Transverse colon (tissue), 4 donors: ENCODE data around the gene ATCAY. TPM values are rescaled to one million over a fixed set of nuclear protein-coding genes. Genes with fewer than 3 reads are reported as not detected.
"Not testable (repeated sequence)": the region's sequence is repeated elsewhere in the genome, so short reads cannot be mapped to it uniquely, and the experiment has no call there.

Source experiments
- DNase-seq: peaks from one replicate; pipeline ENCODE4 v3.0.0-alpha.2; 2019
- H3K27ac ChIP-seq, 4 donors: fragments of 200-600 bp; sonication (generic); 2 replicates each; pipeline ENCODE4 v1.5.1; 2016 to 2018; ENCODE audit warnings: inconsistent platforms in 4 of 4
- H3K27me3 ChIP-seq: fragments of 200-600 bp; sonication (generic); 2 replicates; pipeline ENCODE4 v1.5.1; 2017; ENCODE audit warnings: inconsistent platforms
- H3K36me3 ChIP-seq, 4 donors: fragments of 200-600 bp; sonication (generic); 2 replicates each; pipeline ENCODE4 v1.5.1; 2017 to 2019; ENCODE audit warnings: inconsistent platforms in 4 of 4
- H3K4me1 ChIP-seq, 4 donors: fragments of 200-600 bp; sonication (generic); 2 replicates each; pipeline ENCODE4 v1.5.1; 2017 to 2020; ENCODE audit warnings: inconsistent platforms in 4 of 4
- H3K4me3 ChIP-seq, 4 donors: fragments of 200-600 bp; sonication (generic); 1 replicate in 1 of 4; 2 replicates in 3 of 4; pipeline versions ENCODE4 v1.5.1 to v1.6.1; 2017 to 2019; ENCODE audit warnings: inconsistent platforms in 4 of 4
- H3K9me3 ChIP-seq, 2 donors: fragments of 200-600 bp; sonication (generic); 2 replicates each; pipeline ENCODE4 v1.5.1; 2017 to 2019; ENCODE audit warnings: inconsistent platforms in 2 of 2
- CTCF ChIP-seq, 5 experiments: fragments of 200-600 bp in 3 of 5; fragments of 450-650 bp in 2 of 5; sonication (generic) in 3 of 5; IDR thresholded peaks; 1 replicate in 2 of 5; 2 replicates in 3 of 5; pipeline ENCODE4 v1.5.1; 2016 to 2017; ENCODE audit warnings: antibody characterized with exemption in 5 of 5, inconsistent platforms in 3 of 5, mild to moderate bottlenecking in 2 of 5, moderate library complexity in 1 of 5
- EP300 ChIP-seq: sonication (generic); formaldehyde crosslinking; IDR thresholded peaks from one replicate; pipeline ENCODE4 v1.6.1; 2017; ENCODE audit warnings: antibody characterized with exemption, low read depth
- POLR2A ChIP-seq: fragments of 450-650 bp; IDR thresholded peaks from one replicate; pipeline ENCODE4 v1.6.1; 2016; ENCODE audit warnings: antibody characterized with exemption, mild to moderate bottlenecking, moderate library complexity
- POLR2AphosphoS5 ChIP-seq, 3 donors: sonication (generic); formaldehyde crosslinking; IDR thresholded peaks; one replicate each; pipeline ENCODE4 v1.6.1; 2016; ENCODE audit warnings: antibody characterized with exemption in 3 of 3
- WGBS, 2 donors: methylation state at CpG; one replicate each; pipeline ENCODE4 v1.1.5; 2018; ENCODE audit warnings: low coverage in 1 of 2; 5-methylcytosine and 5-hydroxymethylcytosine counted together
- in situ Hi-C, 4 donors: fragments of 200-750 bp; cut with MboI; loops; one replicate each; pipeline versions ENCODE4 v1.15.0 to v1.15.1; 2017; ENCODE audit warnings: low sequenced_read_pairs in 3 of 4, low pct_ligation_motif_present in 1 of 4, low pct_unique_long_range_greater_than_20kb in 1 of 4
- intact Hi-C: fragments of 100-400 bp; cut with DNase I; formaldehyde crosslinking; loops from one replicate; pipeline ENCODE4 v1.15.1; 2023; ENCODE audit warnings: low total_unique reads
- total RNA-seq, 4 donors: library from RNA; depleted of rRNA; stranded (reverse); fragments of >200 nt; gene quantifications; one replicate each; pipeline ENCODE4 v1.1.0, GENCODE V29; 2016

The ATCAY gene
- total RNA-seq, 4 donors from 2014 or later: 0.32 to 0.60 (median 0.55) TPM; not detected in 1

GRCh38 chr19:3881272-3882040, 971 bp downstream of the ATCAY start:
- DNase-seq: no peak
- Histone ChIP-seq H3K4me1 (peaks cover 0 to 5% (median 0%) of the 10 kb centered on the region in 4 donors), H3K36me3 (no peaks in the 10 kb centered on the region), H3K9me3 (no peaks in the 10 kb centered on the region), H3K27me3 (peaks cover 67% of the 10 kb centered on the region), H3K4me3 (no peak overlapping the region), H3K27ac (no peak overlapping the region)
- in situ Hi-C loops: no loop called here
- intact Hi-C loops: no loop called here
- no peak for TF ChIP-seq EP300
- no peak for TF ChIP-seq CTCF (IDR thresholded peaks at IDR 0.05)
- no peak for TF ChIP-seq POLR2A
- TF ChIP-seq POLR2AphosphoS5 (IDR thresholded peaks at IDR 0.05): no peak
- WGBS, 2 donors: 8 to 13% methylated on average over 12 to 30 of the region's 31 CpGs

- Histone ChIP-seq H3K4me3 (no peak overlapping the region), H3K36me3 (no peaks in the 10 kb centered on the region), H3K27ac (no peak overlapping the region), H3K4me1 (peaks cover 0 to 5% (median 0%) of the 10 kb centered on the region in 4 donors), H3K9me3 (no peaks in the 10 kb centered on the region), H3K27me3 (peaks cover 67% of the 10 kb centered on the region)
- intact Hi-C loops: no loop called here
- no peak for TF ChIP-seq CTCF (IDR thresholded peaks at IDR 0.05)
- no peak for TF ChIP-seq POLR2A
- TF ChIP-seq POLR2AphosphoS5 (IDR thresholded peaks at IDR 0.05): no peak
- TF ChIP-seq EP300: no peak
- 37% methylated on average over 6 of the region's 6 CpGs; no CpG with 5 or more reads in 1 of the 2 donors for WGBS, 2 donors
- DNase-seq: no peak
- in situ Hi-C loops: no loop called here
Observed at GRCh38 chr19:3882041-3882384, 1.5 kb downstream of the ATCAY start.

GRCh38 chr19:3890591-3890990, 10.1 kb downstream of the ATCAY start:
- no peak for TF ChIP-seq POLR2AphosphoS5 (IDR thresholded peaks at IDR 0.05)
- no peak for TF ChIP-seq EP300
- TF ChIP-seq CTCF (IDR thresholded peaks at IDR 0.05): no peak
- no peak for TF ChIP-seq POLR2A
- H3K36me3 ChIP-seq: no peaks in the 10 kb centered on the region
- H3K4me3 ChIP-seq: no peak overlapping the region
- no peaks in the 10 kb centered on the region for H3K9me3 ChIP-seq
- intact Hi-C loops: no loop called here
- H3K27ac ChIP-seq: no peak overlapping the region
- WGBS, 2 donors: 82% methylated on average over 17 of the region's 17 CpGs; no CpG with 5 or more reads in 1 of the 2 donors
- in situ Hi-C loops: no loop called here
- no peaks in the 10 kb centered on the region for H3K4me1 ChIP-seq
- DNase-seq: no peak
- H3K27me3 ChIP-seq: no peaks in the 10 kb centered on the region

- no peak overlapping the region for H3K27ac ChIP-seq
- intact Hi-C loops: no loop called here
- no peak overlapping the region for H3K4me3 ChIP-seq
- WGBS, 2 donors: 49% methylated on average over 12 of the region's 12 CpGs; no CpG with 5 or more reads in 1 of the 2 donors
- H3K36me3 ChIP-seq: no peaks in the 10 kb centered on the region
- no peak for DNase-seq
- in situ Hi-C loops: no loop called here
- H3K27me3 ChIP-seq: no peaks in the 10 kb centered on the region
- peaks cover 0 to 2% of the 10 kb centered on the region in 2 donors for H3K9me3 ChIP-seq
- no peak for TF ChIP-seq EP300
- no peak for TF ChIP-seq POLR2AphosphoS5 (IDR thresholded peaks at IDR 0.05)
- TF ChIP-seq CTCF (IDR thresholded peaks at IDR 0.05): no peak
- TF ChIP-seq POLR2A: no peak
- H3K4me1 ChIP-seq: no peaks in the 10 kb centered on the region
Observed at GRCh38 chr19:3893509-3894179, 13.2 kb downstream of the ATCAY start.

- WGBS, 2 donors: 82 to 83% methylated on average over 5 of the region's 5 CpGs
- H3K4me3 ChIP-seq, DNase-seq, H3K4me1 ChIP-seq, H3K36me3 ChIP-seq, intact Hi-C loops, H3K9me3 ChIP-seq, H3K27me3 ChIP-seq, in situ Hi-C loops, H3K27ac ChIP-seq: not testable (repeated sequence)
Observed at GRCh38 chr19:3894959-3895358, 14.5 kb downstream of the ATCAY start.
